PFSK-1 (cell line): ENCODE measurements around the gene ZNF469.

Experiments
- POLR2AphosphoS5 ChIP-seq: IDR thresholded peaks from 2 replicates; pipeline ENCODE4 v1.6.1; 2012; ENCODE audit warnings: low read depth, mild to moderate bottlenecking, control low read depth, low read length, moderate library complexity
- SIN3A ChIP-seq: IDR thresholded peaks from 2 replicates; pipeline ENCODE4 v1.6.1; 2012; ENCODE audit warnings: mild to moderate bottlenecking, low read length, moderate library complexity, borderline replicate concordance; ENCODE audit not compliant: insufficient read depth
- TF ChIP-seq, protein P1 (sequence below), 2 experiments: IDR thresholded peaks; 2 replicates each; pipeline versions ENCODE4 v1.6.1 to v1.8.0; 2011 to 2012; ENCODE audit warnings: low read depth in 2 of 2, low read length in 2 of 2, control low read depth in 1 of 2, inconsistent platforms in 1 of 2, mild to moderate bottlenecking in 1 of 2, moderate library complexity in 1 of 2; ENCODE audit not compliant: insufficient read depth in 1 of 2

DNA sequence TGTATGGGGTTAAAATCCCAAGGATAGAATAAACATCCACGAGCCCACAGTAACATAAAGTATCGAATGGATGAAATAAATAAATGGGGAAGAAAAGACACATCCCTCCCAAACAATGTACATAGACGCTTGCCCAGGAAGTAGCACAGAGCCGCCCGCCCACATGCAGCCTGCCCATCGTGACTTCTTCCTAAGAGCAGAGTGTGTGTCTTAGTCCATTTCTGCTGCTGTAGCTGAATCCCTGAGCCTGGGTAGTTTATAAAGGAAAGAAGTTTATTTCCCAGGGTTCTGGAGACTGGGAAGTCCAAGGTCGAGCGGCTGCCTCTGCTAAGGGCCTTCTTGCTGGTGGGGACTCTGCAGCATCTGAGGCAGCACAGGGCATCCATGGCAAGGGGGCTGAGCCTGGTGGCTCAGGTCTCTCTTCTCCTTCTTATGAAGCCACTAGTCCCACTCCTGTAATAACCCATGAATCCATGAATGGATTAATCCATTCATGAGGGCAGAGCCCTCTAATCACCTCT lies 39.4 kb upstream of the ZNF469 start:
- TF ChIP-seq, protein P1, sequence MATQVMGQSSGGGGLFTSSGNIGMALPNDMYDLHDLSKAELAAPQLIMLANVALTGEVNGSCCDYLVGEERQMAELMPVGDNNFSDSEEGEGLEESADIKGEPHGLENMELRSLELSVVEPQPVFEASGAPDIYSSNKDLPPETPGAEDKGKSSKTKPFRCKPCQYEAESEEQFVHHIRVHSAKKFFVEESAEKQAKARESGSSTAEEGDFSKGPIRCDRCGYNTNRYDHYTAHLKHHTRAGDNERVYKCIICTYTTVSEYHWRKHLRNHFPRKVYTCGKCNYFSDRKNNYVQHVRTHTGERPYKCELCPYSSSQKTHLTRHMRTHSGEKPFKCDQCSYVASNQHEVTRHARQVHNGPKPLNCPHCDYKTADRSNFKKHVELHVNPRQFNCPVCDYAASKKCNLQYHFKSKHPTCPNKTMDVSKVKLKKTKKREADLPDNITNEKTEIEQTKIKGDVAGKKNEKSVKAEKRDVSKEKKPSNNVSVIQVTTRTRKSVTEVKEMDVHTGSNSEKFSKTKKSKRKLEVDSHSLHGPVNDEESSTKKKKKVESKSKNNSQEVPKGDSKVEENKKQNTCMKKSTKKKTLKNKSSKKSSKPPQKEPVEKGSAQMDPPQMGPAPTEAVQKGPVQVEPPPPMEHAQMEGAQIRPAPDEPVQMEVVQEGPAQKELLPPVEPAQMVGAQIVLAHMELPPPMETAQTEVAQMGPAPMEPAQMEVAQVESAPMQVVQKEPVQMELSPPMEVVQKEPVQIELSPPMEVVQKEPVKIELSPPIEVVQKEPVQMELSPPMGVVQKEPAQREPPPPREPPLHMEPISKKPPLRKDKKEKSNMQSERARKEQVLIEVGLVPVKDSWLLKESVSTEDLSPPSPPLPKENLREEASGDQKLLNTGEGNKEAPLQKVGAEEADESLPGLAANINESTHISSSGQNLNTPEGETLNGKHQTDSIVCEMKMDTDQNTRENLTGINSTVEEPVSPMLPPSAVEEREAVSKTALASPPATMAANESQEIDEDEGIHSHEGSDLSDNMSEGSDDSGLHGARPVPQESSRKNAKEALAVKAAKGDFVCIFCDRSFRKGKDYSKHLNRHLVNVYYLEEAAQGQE (IDR thresholded peaks at IDR 0.05; ENCODE audit: insufficient read depth in 1 of 2, low read depth in 2 of 2, low read length in 2 of 2), result no peak
- no peak for TF ChIP-seq SIN3A
- no peak for TF ChIP-seq POLR2AphosphoS5
